ENCODE data around the gene ZNF530.

GRCh38 chr19:57552432-57552831, 47.3 kb upstream of the ZNF530 start:
- TF ChIP-seq POLR2AphosphoS5 (IDR thresholded peaks at IDR 0.05; ENCODE audit: low read depth, low read length) (no peak), POLR2A (IDR thresholded peaks at IDR 0.05; ENCODE audit: low read depth, low read length) (no peak)

Measured in GM12891 (cell line).